ENCODE measurements around the gene ZNF525.

GRCh38 chr19:53365134-53365898 is at the start of gene ZNF525:
- TF ChIP-seq CTCF (IDR thresholded peaks at IDR 0.05) (peak in 3 of 6 experiments; percentile 2 to 51 (median 49)), POLR2A (IDR thresholded peaks at IDR 0.05) (peak; percentile 42 to 49)

Measured in Peyer's patch (tissue), 4 donors.